ENCODE data around the gene SOX1.

The SOX1 gene

GRCh38 chr13:112073245-112074138, 6.5 kb downstream of the SOX1 start:
- DNase-seq: no peak

- DNase-seq: no peak
Observed at GRCh38 chr13:112074139-112074865, 7.4 kb downstream of the SOX1 start.

- DNase-seq: no peak
Observed at GRCh38 chr13:112077729-112078128, 10.8 kb downstream of the SOX1 start.

GRCh38 chr13:112078216-112078615, 11.3 kb downstream of the SOX1 start:
- no peak for DNase-seq

GRCh38 chr13:112078879-112079531, 12.1 kb downstream of the SOX1 start:
- DNase-seq: no peak

- DNase-seq: no peak
Observed at GRCh38 chr13:112079696-112080095, 12.7 kb downstream of the SOX1 start.

- no peak for DNase-seq
Observed at GRCh38 chr13:112083971-112084370, 17.0 kb downstream of the SOX1 start.

- DNase-seq: no peak
Observed at GRCh38 chr13:112092453-112092852, 25.5 kb downstream of the SOX1 start.

GRCh38 chr13:112095354-112095753, 28.4 kb downstream of the SOX1 start:
- DNase-seq: no peak

GRCh38 chr13:112096959-112097358, 30.0 kb downstream of the SOX1 start:
- DNase-seq: no peak

GRCh38 chr13:112097770-112098169, 30.8 kb downstream of the SOX1 start:
- no peak for DNase-seq

GRCh38 chr13:112098699-112099098, 31.8 kb downstream of the SOX1 start:
- DNase-seq: no peak

GRCh38 chr13:112101360-112101930, 34.5 kb downstream of the SOX1 start:
- no peak for DNase-seq

GRCh38 chr13:112102243-112102642, 35.3 kb downstream of the SOX1 start:
- no peak for DNase-seq

- DNase-seq: no peak
Observed at GRCh38 chr13:112103260-112103838, 36.4 kb downstream of the SOX1 start.

- no peak for DNase-seq
Observed at GRCh38 chr13:112103961-112104880, 37.3 kb downstream of the SOX1 start.

- DNase-seq: no peak
Observed at GRCh38 chr13:112104881-112105234, 37.9 kb downstream of the SOX1 start.

- DNase-seq: no peak
Observed at GRCh38 chr13:112105244-112105681, 38.3 kb downstream of the SOX1 start.

- no peak for DNase-seq
Observed at GRCh38 chr13:112105892-112106291, 38.9 kb downstream of the SOX1 start.

- no peak for DNase-seq
Observed at GRCh38 chr13:112106478-112107141, 39.7 kb downstream of the SOX1 start.

- no peak for DNase-seq
Observed at GRCh38 chr13:112107289-112107688, 40.3 kb downstream of the SOX1 start.
